Endothelial cell of hepatic sinusoid (primary cell): ENCODE data around the gene ESPL1.
"Not testable (repeated sequence)": the region's sequence is repeated elsewhere in the genome, so short reads cannot be mapped to it uniquely, and the experiment has no call there.

Source experiments
- in situ Hi-C: cut with HindIII; loops from 2 replicates; pipeline ENCODE4 v1.10.0; 2017; ENCODE audit warnings: low sequenced_read_pairs

ESPL1 gene

DNA sequence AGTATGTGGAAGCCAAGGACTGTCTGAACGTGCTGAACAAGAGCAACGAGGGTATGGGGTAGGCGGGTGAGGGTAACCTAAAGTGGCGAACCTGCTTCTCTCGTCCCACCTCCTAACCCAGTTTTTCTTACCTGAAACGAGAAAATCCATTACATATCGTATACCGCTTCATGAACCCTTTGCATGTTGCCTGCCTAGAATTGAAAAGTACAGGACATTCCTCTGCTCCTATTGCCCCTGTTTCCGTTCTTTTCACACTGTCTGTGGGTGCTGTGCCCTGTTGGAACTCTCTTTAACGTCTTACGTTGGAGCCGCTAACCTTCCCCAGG lies 27.8 kb downstream of the ESPL1 start:
- in situ Hi-C loops: no loop called here

DNA sequence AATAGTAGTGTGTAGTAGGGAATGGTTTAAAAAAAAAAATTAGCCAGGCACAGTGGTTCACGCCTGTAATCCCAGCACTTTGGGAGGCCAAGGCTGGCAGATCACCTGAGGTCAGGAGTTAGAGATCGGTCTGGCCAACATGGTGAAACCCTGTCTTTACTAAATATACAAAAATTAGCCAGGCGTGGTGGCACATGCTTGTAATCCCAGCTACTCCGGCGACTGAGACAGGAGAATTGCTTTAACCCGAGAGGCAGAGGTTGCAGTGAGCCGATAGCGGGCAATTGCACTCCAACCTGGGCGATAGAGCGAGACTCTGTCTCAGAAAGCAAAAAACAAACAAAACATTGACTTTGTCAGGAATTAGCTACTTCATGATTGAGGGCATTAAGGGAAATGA lies 29.0 kb downstream of the ESPL1 start:
- in situ Hi-C loops: not testable (repeated sequence)

DNA sequence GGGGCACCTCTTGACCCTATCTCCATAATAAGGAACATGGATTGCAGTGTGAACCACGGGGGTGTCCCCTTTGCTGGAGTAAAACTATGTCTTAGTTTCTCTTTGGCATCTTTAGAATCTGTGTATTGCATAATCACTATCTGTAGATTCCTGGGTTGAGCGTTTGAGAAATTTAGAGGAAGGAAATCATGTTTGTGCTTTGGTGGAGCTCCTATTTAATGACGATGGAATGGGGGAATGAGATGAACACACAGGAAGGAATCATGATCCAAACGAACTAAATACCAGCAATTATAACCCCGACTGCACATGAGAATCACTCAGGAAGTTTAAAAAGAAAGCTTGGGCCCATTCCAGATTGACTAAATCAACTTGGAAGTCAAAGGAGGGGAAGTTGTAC lies 30.1 kb downstream of the ESPL1 start:
- in situ Hi-C loops: no loop called here

DNA sequence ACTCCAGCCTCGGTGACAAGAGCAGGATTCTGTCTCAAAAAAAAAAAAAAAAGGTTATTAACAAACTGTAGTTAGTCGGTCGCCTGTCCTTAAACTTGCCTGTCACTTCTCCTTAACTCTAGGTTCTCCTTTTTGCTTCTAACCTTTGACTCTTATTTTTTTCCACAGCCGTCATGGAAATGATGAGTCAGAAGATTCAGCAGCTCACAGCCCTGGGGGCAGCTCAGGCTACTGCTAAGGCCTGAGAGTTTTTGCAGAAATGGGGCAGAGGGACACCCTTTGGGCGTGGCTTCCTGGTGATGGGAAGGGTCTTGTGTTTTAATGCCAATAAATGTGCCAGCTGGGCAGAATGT lies 31.0 kb downstream of the ESPL1 start:
- in situ Hi-C loops: no loop called here

DNA sequence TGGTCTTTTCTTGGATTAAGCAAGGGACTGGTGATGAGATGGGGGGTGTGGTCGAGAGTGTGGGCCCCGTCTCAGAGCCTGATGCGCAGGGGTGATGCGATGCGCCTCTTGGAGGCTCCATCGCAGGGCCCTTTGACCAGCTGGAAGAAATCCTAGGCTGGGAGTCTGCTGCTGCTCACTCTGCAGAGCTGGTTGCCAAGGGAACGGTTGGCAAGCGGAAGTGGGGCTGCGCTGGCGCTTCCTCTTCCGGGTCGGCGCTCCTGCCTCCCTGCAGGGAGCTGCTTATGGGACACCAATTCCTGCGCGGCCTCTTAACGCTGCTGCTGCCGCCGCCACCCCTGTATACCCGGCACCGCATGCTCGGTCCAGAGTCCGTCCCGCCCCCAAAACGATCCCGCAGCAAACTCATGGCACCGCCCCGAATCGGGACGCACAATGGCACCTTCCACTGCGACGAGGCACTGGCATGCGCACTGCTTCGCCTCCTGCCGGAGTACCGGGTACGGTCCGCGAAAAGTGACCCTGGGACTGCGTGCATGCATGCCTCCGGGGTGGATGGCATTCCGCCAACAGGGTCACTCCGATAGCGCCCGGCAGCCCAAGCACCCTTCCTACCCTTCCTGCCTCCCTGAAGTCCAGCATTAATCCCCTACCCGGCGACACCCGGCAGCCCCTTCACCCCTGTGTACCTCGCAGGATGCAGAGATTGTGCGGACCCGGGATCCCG lies 31.5 kb downstream of the ESPL1 start, which contains the start of gene MYG1:
TSS of gene MYG1 (plus strand) at position 242 of the 727 bp plus-strand sequence. CDS start at position 285, 43 bp downstream.
- in situ Hi-C loops: no loop called here

DNA sequence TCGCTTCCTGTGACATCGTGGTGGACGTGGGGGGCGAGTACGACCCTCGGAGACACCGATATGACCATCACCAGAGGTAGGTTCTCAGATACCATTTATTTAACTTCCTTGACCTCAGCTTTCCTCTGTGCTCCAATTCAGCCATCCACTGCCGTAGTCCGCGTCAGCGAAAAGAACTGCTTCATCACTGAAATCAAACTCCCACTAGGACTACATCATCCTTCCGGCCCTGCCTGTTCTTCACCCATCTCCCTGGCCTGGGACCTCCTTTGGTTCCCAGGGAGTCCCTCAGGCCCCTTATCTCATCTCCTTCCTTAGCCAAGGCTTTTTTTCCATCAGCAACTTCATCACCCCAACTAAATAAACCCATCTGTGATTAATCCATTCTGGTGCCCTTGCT lies 32.1 kb downstream of the ESPL1 start:
- in situ Hi-C loops: no loop called here

DNA sequence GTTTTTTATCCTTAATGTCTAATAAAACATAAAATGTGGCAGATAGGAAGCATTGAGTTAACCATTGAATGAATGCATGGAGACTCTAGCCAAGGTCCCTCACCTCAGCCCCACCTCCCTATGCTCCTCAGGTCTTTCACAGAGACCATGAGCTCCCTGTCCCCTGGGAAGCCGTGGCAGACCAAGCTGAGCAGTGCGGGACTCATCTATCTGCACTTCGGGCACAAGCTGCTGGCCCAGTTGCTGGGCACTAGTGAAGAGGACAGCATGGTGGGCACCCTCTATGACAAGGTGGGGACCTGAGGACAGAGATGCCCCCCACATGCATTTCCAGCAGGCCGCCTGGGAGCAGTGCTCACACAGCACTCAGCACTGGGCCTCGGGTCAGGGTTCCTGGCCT lies 34.8 kb downstream of the ESPL1 start:
- in situ Hi-C loops: no loop called here

DNA sequence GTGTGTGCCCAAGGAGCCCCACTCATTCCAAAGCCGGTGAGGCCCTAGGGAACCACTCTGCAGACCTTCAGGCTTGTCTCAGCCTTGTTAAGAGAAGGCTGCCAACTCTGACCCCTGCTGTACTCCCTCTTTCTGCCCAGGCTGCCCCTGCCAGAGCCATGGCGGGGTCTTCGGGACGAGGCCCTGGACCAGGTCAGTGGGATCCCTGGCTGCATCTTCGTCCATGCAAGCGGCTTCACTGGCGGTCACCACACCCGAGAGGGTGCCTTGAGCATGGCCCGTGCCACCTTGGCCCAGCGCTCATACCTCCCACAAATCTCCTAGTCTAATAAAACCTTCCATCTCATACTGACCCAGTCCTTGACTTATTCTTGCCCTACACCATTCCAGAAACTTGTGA lies 38.7 kb downstream of the ESPL1 start:
- in situ Hi-C loops: no loop called here

DNA sequence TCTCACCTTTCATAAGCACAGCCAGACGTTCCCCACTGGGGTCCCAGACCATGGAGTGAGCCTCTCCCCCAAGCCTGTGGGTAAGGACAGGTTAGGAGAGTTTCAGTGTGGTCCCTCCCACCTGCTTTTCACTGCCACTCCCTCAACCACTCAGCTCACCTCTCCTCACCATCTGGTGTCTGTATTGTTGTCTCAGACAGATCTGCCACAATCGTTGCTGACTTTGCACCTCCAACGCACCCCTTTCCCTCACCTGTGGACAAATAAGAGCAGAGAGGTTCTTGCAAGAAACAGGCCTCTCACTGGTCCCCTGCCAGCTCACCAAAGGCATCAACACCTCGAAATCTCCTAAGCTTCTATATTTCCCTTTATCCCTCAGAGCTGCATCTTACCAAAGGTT lies 40.2 kb downstream of the ESPL1 start:
- in situ Hi-C loops: no loop called here

DNA sequence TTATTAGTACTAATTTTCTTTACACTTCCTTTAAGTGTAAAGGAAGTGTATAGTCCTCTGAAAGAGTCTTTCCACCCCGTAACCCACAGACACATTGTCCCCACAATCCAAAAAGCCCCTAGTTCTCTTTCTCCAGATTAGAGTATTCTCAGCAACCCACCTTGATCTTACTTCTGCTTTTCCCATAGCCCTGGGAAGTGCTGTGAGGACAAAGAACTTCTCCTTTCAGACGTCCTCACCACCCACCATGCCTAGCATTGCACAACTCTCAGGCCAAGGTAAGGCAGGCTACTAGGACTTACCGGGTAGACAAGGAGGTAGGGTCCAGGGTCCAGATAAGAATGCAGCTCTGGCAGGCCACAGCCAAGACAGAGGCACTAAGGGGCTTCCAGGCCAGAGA lies 45.9 kb downstream of the ESPL1 start:
- in situ Hi-C loops: no loop called here

DNA sequence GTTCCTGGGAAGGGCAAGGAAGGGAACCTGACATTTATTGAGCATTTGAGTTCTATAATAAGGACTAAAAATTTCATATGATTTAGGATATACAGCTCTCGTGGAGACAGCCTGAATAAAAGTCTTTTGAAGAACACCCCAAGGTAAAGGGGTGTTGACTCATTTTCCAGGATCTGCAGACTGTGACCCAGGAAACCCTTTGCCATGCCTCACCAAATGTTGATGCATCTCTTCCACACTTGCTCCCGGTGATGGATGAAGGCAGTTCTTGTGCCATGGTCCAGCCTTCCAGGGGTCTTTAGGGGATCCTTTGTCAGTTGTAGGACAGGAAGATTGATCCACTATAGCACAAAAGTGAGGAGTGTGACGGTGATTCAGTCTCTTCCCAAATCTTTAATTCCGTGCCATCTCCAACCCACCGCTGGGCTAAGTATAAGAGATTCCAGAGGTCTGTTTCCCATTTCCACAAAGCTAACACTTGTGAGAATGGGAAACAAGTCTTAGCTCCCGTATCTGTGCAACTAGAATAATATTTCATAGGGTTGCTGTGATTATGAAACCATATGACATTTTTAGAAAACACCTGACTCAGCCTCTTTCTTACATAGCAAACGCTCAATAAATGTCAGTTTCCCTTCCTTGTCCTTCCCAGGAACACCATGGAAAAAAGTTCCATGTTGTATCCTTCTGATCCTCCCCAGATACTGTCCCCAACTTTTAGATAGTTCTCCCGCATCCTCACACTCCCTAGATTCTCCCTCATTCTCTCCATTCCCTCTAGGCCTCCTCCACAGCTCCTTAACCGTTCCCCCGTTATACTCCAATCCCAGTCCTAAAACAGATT lies 52.5 kb downstream of the ESPL1 start:
- in situ Hi-C loops: loop anchor here (5.0 to 10.0 kb wide), 3 partner anchors 33 to 106 kb away; a partner anchor contains a TSS

DNA sequence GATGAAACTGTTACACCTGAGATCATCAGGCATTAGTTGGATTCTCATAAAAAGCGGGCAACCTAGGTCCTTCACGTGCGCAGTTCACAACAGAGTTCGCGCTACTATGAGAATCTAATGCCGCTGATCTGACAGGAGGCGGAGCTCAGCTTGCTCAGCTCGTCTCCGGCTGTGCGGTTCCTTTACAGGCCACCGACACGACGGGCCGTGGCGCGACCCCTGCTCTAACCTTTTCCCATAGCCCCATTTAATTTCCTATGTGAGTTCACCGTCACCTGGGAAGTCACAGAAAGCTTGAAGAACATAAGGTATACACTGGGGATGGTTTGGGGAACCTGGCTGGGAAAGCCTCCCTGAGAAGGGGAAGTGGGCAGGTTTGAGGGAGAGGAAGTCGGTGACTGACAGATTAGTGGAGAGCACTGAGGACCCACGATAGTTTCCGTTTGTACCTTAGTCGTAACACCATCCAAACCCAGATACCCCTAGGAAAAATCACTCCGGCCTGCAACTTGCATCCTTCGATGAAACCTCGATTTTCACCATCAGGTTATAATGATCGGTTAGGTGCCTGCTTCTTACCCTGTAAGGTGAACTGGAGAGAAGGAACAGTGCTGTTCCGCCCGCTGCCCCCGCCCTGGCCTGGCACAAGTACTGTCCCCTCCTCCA lies 56.1 kb downstream of the ESPL1 start:
- in situ Hi-C loops: loop anchor here (5.0 to 10.0 kb wide), 3 partner anchors 37 to 109 kb away; a partner anchor contains a TSS

DNA sequence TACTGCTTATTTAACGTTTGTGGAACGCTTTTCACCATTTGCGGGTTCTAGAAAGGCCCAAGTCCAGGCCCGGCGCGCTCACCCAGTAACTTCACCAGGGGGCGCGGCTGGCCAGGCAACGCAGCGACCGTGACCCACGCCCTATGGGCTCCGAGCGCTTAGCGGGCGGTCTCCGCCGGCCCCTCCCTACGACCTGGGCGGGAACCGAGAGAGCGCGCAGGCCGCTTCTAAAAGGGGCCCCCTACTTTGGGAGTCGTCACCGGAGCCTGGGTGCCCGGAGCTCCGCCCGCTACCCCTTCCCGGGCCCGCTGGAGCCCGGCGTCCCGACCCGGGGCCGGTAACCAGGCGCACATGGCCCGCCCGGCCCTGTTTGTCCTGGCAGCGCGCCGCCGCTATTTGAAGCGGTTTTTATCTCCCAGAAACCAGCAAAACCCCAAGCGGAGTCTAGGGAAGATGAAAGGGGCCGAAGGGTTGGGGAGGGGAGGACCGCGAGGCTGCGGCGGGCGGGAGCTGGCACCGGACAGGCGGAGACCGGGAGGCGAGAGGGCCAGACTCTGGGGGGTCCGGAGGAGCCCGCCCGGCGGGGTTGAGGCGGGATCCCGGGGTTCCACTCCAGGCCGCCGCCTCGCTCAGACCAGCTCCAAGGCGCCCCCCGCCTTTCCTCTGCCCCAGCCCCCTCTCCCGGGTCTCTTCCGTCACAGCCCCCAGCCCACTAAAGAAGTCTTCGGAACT lies 56.8 kb downstream of the ESPL1 start:
- in situ Hi-C loops: loop anchor here (5.0 to 10.0 kb wide), 3 partner anchors 38 to 110 kb away; a partner anchor contains a TSS

DNA sequence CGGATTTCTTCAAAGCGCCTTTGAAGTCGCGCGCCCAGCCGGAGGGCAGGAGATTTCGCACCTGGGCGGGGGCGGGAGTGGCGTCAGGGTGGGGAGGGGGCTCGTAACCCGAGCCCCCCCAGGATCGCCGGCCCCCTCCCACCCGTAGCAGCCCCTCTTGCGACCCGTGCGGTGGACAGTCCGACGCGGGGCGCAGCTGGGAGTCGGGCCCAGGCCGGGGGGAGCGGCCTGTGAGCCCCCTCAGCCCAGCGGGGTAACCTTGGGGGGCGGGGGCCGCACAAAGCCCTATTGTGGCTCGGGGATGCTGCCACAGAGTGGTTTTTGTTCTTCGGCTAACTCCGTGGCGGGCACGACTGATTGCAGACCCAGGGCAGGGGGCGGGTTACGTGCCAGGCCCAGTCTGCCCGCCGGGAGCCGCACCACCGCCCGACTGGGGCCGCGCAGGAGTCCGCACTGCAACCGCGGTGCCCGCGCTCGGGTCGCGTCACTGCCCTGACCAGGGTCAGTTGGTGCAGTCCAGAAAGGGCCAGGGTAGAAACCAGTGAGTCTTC lies 57.5 kb downstream of the ESPL1 start:
- in situ Hi-C loops: loop anchor here (10.0 kb wide), 1 partner anchor 111 kb away; no protein-coding TSS in a partner anchor

DNA sequence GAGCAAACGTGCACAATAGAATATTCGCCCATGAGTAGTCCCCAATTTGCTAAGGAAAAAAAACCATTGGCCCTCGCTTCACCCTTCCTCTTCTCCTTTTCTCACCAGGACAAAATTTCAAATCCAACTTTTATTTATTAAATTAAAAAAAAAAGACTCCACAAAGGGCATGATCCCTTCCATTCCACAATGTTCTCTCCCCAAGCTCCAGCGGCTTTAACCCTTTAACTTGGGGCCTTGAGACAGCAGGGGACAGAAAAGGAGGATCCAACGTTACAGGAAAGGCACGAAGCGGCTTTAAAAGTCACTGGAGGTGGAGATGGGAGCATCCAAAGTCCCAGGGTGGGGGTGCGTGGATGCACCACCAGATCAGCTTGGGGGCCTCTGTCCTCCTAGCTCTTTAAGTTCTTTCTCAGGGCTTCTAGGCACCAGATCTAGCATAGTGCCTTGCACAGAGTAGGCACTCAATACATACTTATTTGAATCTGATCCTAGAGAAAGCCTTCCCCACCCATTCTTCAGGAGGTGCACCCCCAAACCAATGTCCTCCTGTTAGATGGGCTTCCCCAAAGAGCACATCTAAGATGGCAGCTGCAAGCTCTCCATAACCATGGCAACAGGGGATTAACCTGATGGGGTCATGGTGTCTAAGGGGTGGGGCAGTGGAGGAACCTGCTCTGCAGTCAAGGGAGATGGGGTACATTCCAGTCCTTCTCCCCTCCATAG lies 58.5 kb downstream of the ESPL1 start:
- in situ Hi-C loops: loop anchor here (10.0 kb wide), 1 partner anchor 112 kb away; no protein-coding TSS in a partner anchor

DNA sequence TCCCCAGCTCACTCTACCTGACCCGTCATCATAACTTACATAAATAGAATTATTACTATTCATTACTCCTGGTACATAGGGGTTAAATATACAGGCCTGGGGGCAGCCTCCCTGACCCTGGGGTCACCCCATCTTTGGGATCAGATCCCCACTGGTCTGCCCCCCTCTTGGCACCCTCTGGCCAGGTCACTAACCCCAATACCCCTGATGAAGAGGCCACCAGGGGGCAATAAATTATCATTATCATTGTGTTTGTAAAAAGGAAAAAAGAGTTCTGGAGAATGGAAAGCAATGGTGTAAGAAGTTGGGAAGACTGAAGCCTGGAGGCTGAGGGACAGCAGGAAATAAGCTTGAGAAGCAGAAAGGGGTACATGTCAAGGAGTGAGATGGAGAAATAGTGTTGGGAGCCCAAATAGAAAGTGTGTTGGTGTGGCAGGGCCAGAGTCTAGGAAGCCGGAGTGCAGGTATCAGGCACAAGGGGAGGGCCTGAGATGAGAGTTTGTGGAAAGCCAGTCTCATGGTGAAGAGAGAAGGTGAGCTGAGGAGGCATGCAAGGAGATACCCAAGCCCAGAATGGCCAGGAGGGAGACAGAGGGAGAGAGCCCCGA lies 59.4 kb downstream of the ESPL1 start:
- in situ Hi-C loops: loop anchor here (10.0 kb wide), 1 partner anchor 113 kb away; no protein-coding TSS in a partner anchor

DNA sequence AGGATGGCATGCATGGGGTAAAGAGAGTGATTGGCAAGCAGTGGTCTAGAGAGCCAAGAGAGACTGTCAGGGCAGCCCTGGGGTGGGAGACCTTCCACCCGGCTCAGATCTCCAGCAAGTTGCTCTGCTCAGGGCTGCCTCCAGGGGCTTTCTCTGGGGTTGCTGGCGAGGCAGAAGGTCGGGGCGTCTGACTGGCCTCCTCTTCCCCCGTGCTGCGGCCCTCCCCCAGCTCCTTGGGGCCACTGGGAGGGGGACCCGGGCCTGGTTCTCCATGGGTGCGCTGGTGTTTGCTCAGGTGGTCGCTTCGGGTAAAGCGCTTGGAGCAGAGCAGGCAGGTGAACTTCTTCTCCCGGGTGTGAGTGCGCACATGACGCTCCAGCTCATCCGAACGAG lies 59.9 kb downstream of the ESPL1 start:
- in situ Hi-C loops: loop anchor here (10.0 kb wide), 1 partner anchor 113 kb away; no protein-coding TSS in a partner anchor

DNA sequence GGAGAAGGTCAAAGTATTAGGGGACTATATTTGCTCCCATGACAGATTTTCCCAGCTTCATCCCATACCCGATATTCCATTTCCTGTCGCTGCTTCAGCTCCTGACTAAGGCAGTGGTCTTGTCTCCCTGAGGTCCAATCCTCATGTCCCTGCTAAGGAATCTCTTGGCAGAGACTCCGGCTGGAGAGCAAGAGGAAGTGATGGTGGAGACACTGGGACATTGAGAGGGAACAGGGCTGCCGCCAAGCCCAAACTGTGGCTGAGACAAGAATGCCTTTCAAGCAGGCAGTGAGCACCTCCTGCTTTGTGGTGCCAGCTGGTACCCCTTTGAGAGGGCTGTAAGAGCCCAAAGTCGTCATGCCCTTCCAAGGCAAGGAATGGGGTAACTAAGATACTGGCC lies 62.6 kb downstream of the ESPL1 start:
- in situ Hi-C loops: no loop called here

DNA sequence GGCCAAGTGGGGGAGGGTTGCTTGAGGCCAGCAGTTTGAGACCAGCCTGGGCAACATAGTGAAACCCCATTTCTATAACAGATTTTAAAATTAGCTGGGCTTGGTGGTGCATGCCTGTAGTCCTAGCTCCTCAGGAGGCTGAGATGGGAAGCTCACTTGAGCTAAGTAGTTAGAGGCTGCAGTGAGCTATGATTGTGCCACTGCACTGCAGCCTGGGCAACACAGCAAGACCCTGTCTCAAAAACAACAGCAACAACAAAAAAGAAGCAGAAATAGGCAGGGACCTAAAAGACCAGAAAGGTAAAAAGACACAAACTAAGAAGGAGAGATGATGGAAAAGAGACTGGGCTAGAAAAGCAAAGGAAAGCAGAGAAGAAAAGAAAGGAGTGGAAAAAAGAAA lies 64.2 kb downstream of the ESPL1 start:
- in situ Hi-C loops: not testable (repeated sequence)
